HepG2 (cell line): ENCODE data around the gene HEPN1. TPM values are rescaled to one million over a fixed set of nuclear protein-coding genes. Genes with fewer than 3 reads are reported as not detected.

Experiments used
- ATAC-seq: fragments of 200-7000 bp; cut with Tn5 transposase; 3 replicates; pipeline ENCODE4 v1.9.1; 2020; ENCODE audit warnings: mild to moderate bottlenecking, moderate library complexity
- BruUV-seq: library from RNA; stranded (reverse); fragments of 400-500 nt; replicated peaks from 2 replicates; lab custom pipeline; 2021; lab: Mats Ljungman, UMichigan
- CTCF ChIA-PET: fragments of 300-600 bp; formaldehyde crosslinking; extraction: SDS; loops from one replicate; lab custom pipeline; 2021; ENCODE audit warnings: low total read pairs, inconsistent platforms, low intra/inter-chr PET ratio; lab: Yijun Ruan, JAX
- POLR2A ChIA-PET: fragments of 350-600 bp; sonication (Branson Sonifier 250); formaldehyde crosslinking; loops from one replicate; lab custom pipeline; 2020; ENCODE audit warnings: antibody characterized with exemption, inconsistent platforms; lab: Yijun Ruan, JAX
- DNase-seq: peaks from one replicate; pipeline ENCODE4 v3.0.0-alpha.2; 2015; ENCODE audit warnings: low spot score
- FAIRE-seq: peaks from 3 replicates; lab custom pipeline; 2011; peaks lifted over from hg19 to GRCh38; lab: Jason Lieb, UNC
- H2AFZ ChIP-seq: one replicate; pipeline ENCODE4 v1.6.1; 2011; ENCODE audit warnings: low read length, inconsistent platforms
- H3K27ac ChIP-seq: fragments of 300-600 bp; 3 replicates; pipeline ENCODE4 v1.8.0; 2011; ENCODE audit warnings: mixed run types, mild to moderate bottlenecking, mixed read lengths, low read length, inconsistent platforms; ENCODE audit not compliant: insufficient read depth; ENCODE audit errors: extremely low read length
- H3K27me3 ChIP-seq, 2 experiments: fragments of 200-600 bp in 1 of 2; 2 replicates in 1 of 2; 3 replicates in 1 of 2; pipeline versions ENCODE4 v1.6.0 to v1.8.0; 2011; ENCODE audit warnings: low read length in 2 of 2, mild to moderate bottlenecking in 2 of 2, moderate library complexity in 2 of 2, inconsistent platforms in 1 of 2; ENCODE audit not compliant: insufficient read depth in 2 of 2, control insufficient read depth in 1 of 2
- H3K36me3 ChIP-seq, 2 experiments: fragments of 200-600 bp in 1 of 2; replicated peaks in 1 of 2; 2 replicates in 1 of 2; 3 replicates in 1 of 2; pipeline versions ENCODE4 v1.5.1 to v1.8.0; 2011; ENCODE audit warnings: low read length in 2 of 2, inconsistent platforms in 1 of 2; ENCODE audit not compliant: insufficient read depth in 2 of 2, control insufficient read depth in 1 of 2
- H3K4me1 ChIP-seq: 2 replicates; pipeline ENCODE4 v1.5.1; 2012; ENCODE audit warnings: low read length, inconsistent platforms; ENCODE audit not compliant: insufficient read depth
- H3K4me2 ChIP-seq: 2 replicates; pipeline ENCODE4 v1.6.0; 2011; ENCODE audit warnings: low read depth, low read length, inconsistent platforms
- H3K4me3 ChIP-seq, 3 experiments: fragments of 200-600 bp in 1 of 3; sonication (generic), shearing (Covaris generic) in 1 of 3; replicated peaks in 1 of 3; 2 replicates each; pipeline ENCODE4 v1.5.1; 2011 to 2016; ENCODE audit warnings: low read length in 3 of 3, inconsistent platforms in 2 of 3, low read depth in 2 of 3, mild to moderate bottlenecking in 2 of 3, control low read depth in 1 of 3, mixed read lengths in 1 of 3; ENCODE audit not compliant: insufficient read depth in 1 of 3
- H3K79me2 ChIP-seq: one replicate; pipeline ENCODE4 v1.6.1; 2011; ENCODE audit warnings: low read length, inconsistent platforms; ENCODE audit not compliant: insufficient read depth
- H3K9ac ChIP-seq: 2 replicates; pipeline ENCODE4 v1.6.0; 2011; ENCODE audit warnings: mild to moderate bottlenecking, low read depth, low read length, inconsistent platforms; ENCODE audit not compliant: insufficient read depth
- H3K9me3 ChIP-seq: 2 replicates; pipeline ENCODE4 v1.5.1; 2012; ENCODE audit warnings: mild to moderate bottlenecking, low read length
- H4K20me1 ChIP-seq: 2 replicates; pipeline ENCODE4 v1.6.0; 2011; ENCODE audit warnings: inconsistent platforms, mild to moderate bottlenecking, low read length, moderate library complexity; ENCODE audit not compliant: insufficient read depth
- KLF12 ChIP-seq: sonication (generic); formaldehyde crosslinking; IDR thresholded peaks from 2 replicates; pipeline ENCODE4 v1.4.0; 2020; ENCODE audit warnings: missing genetic modification reagents, borderline replicate concordance
- MAFK ChIP-seq, 2 experiments: IDR thresholded peaks in 1 of 2; conservative IDR thresholded peaks in 1 of 2; 2 replicates each; pipeline ENCODE4 v1.6.1; 2011; ENCODE audit warnings: improper control_type of control experiment in 2 of 2, low read length in 2 of 2
- NFAT5 ChIP-seq: sonication (generic); formaldehyde crosslinking; IDR thresholded peaks from 2 replicates; pipeline ENCODE4 v1.4.0; 2020; ENCODE audit warnings: missing genetic modification reagents
- ONECUT2 ChIP-seq: sonication (generic); formaldehyde crosslinking; IDR thresholded peaks from 2 replicates; pipeline ENCODE4 v1.4.0; 2020; ENCODE audit warnings: missing genetic modification reagents
- PRDM10 ChIP-seq: sonication (generic); formaldehyde crosslinking; IDR thresholded peaks from 2 replicates; pipeline ENCODE4 v1.4.0; 2020; ENCODE audit warnings: low read depth, missing genetic modification reagents
- REL ChIP-seq: sonication (generic); formaldehyde crosslinking; conservative IDR thresholded peaks from 2 replicates; pipeline ENCODE4 v1.8.0; 2022; ENCODE audit warnings: mild to moderate bottlenecking, missing genetic modification reagents, moderate library complexity
- SETDB1 ChIP-seq: sonication (generic); formaldehyde crosslinking; IDR thresholded peaks from 2 replicates; pipeline ENCODE4 v1.5.1; 2020; ENCODE audit warnings: missing genetic modification reagents, mild to moderate bottlenecking, borderline replicate concordance
- ZNF225 ChIP-seq: sonication (generic); formaldehyde crosslinking; IDR thresholded peaks from 2 replicates; pipeline ENCODE4 v1.4.0; 2020; ENCODE audit warnings: mild to moderate bottlenecking, missing genetic modification reagents
- ZNF382 ChIP-seq: sonication (generic); formaldehyde crosslinking; IDR thresholded peaks from 2 replicates; pipeline ENCODE4 v1.5.0; 2020; ENCODE audit warnings: missing genetic modification reagents, mild to moderate bottlenecking, borderline replicate concordance
- ZNF441 ChIP-seq: sonication (generic); formaldehyde crosslinking; IDR thresholded peaks from 2 replicates; pipeline ENCODE4 v1.7.0; 2021; ENCODE audit warnings: missing genetic modification reagents, borderline replicate concordance
- ZNF549 ChIP-seq: sonication (generic); formaldehyde crosslinking; IDR thresholded peaks from 2 replicates; pipeline ENCODE4 v1.5.0; 2020; ENCODE audit warnings: missing genetic modification reagents
- ZNF619 ChIP-seq: sonication (generic); formaldehyde crosslinking; IDR thresholded peaks from 2 replicates; pipeline ENCODE4 v1.4.0; 2020; ENCODE audit warnings: mild to moderate bottlenecking, missing genetic modification reagents
- ZSCAN30 ChIP-seq: sonication (generic); formaldehyde crosslinking; IDR thresholded peaks from 2 replicates; pipeline ENCODE4 v1.5.0; 2020; ENCODE audit warnings: mild to moderate bottlenecking, missing genetic modification reagents
- WGBS: methylation state at CpG from one replicate; pipeline ENCODE4 v1.1.6; 2017; ENCODE audit warnings: low lambda C conversion rate; 5-methylcytosine and 5-hydroxymethylcytosine counted together
- in situ Hi-C: cut with HindIII; loops from 2 replicates; pipeline ENCODE4 v1.10.0; 2017; ENCODE audit warnings: low pct_unique_long_range_greater_than_20kb; ENCODE audit not compliant: extremely low pct_ligation_motif_present
- intact Hi-C: fragments of 100-400 bp; cut with micrococcal nuclease; formaldehyde crosslinking; loops from one replicate; pipeline ENCODE4 v1.10.0; 2022; ENCODE audit not compliant: unreplicated experiment
- polyA plus RNA-seq, 8 experiments: library from polyadenylated mRNA; depleted of rRNA in 3 of 8; stranded (reverse) in 7 of 8; unstranded in 1 of 8; fragments of >200 nt; fragmentation: Illumina TruSeq in 4 of 8; extraction: Trizol in 4 of 8; gene quantifications; 2 replicates each; pipeline versions ENCODE4 v1.2.1 to v1.2.3, GENCODE V29; 2011 to 2016; ENCODE audit warnings: low read depth in 4 of 8, missing spikeins in 1 of 8, mixed read lengths in 1 of 8; ENCODE audit not compliant: insufficient read depth in 1 of 8
- total RNA-seq, 5 experiments: library from RNA; depleted of rRNA; stranded (reverse); fragments of >200 nt; fragmentation: Illumina TruSeq; extraction: Trizol; gene quantifications; 2 replicates each; pipeline ENCODE4 v1.2.3, GENCODE V29; 2016; ENCODE audit warnings: low read depth in 1 of 5
- TF ChIP-seq, protein P1 (sequence below): sonication (generic); formaldehyde crosslinking; IDR thresholded peaks from 2 replicates; pipeline ENCODE4 v1.5.0; 2020; ENCODE audit warnings: mild to moderate bottlenecking, missing genetic modification reagents, moderate library complexity

The HEPN1 gene
- total and polyA plus RNA-seq, 2 of the 13 experiments (the other 11 are each of a cell fraction or from before 2014, with no cell fraction given), result not detected

DNA sequence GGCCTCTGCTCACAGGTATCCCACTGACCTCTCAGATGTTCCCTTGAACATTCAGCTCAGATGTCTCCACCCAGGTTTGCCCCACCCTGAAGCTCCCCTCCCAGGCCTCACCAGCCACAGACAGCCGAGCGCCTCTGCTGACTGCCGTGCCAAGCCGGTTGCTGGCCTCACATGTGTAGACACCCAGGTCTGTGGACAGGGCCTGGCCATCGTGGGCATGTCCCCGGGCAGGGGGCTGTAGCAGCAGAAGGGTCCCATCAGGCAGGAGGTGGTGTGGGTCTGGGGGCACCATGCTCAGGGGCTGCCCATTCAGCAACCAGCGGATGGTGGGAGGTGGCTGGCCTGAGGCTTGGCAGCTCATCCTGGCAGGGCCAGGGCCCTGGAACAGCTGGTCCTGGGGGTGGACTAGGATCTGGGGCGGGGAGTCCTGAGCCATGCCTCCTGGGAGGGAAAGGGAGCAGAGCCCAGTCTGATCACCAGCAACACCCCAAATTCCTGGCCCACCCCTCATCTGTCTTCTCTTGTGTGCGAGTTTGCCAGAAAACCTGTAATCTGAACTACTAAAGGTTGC lies 22.1 kb upstream of the HEPN1 start:
- Histone ChIP-seq H4K20me1 (no peaks in the 10 kb centered on the region), H3K4me1 (peaks cover 66% of the 10 kb centered on the region), H3K9ac (no peak overlapping the region), H3K4me3 (peak overlapping the region in 2 of 3 experiments; percentile 27 to 38; a peak in 3 of 6 replicates), H3K27ac (no peak overlapping the region), H3K9me3 (no peaks in the 10 kb centered on the region), H3K79me2 (no peaks in the 10 kb centered on the region), H3K4me2 (peak overlapping the region; percentile 67; the same call in 1 of the 2 replicates), H2AFZ (no peak overlapping the region), H3K27me3 (peaks cover 0 to 53% of the 10 kb centered on the region in 2 experiments; a peak in 4 of 5 replicates), H3K36me3 (no peaks in the 10 kb centered on the region)
- BruUV-seq, result no TSS peak
- WGBS, result 42% methylated on average over 6 of the region's 9 CpGs
- ChIA-PET POLR2A (interaction anchor here (0.9 kb wide), 1 partner anchor 41 kb away, joined by 3 read pairs; no protein-coding TSS in a partner anchor), CTCF (no interaction called here)
- FAIRE-seq (no peak), DNase-seq (no peak), ATAC-seq (no peak; the same call in 2 of the 3 replicates)
- intact Hi-C loops, result no loop called here
- in situ Hi-C loops, result no loop called here
- no peak for TF ChIP-seq MAFK (conservative IDR thresholded peaks at IDR 0.05 in 1 of 2, IDR thresholded peaks at IDR 0.05 in 1 of 2; ENCODE audit: low read length in 2 of 2)
- TF ChIP-seq, protein P1, sequence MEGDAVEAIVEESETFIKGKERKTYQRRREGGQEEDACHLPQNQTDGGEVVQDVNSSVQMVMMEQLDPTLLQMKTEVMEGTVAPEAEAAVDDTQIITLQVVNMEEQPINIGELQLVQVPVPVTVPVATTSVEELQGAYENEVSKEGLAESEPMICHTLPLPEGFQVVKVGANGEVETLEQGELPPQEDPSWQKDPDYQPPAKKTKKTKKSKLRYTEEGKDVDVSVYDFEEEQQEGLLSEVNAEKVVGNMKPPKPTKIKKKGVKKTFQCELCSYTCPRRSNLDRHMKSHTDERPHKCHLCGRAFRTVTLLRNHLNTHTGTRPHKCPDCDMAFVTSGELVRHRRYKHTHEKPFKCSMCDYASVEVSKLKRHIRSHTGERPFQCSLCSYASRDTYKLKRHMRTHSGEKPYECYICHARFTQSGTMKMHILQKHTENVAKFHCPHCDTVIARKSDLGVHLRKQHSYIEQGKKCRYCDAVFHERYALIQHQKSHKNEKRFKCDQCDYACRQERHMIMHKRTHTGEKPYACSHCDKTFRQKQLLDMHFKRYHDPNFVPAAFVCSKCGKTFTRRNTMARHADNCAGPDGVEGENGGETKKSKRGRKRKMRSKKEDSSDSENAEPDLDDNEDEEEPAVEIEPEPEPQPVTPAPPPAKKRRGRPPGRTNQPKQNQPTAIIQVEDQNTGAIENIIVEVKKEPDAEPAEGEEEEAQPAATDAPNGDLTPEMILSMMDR (CRISPR knock-in tag), result no peak
- no peak for TF ChIP-seq ZSCAN30 (CRISPR knock-in tag)
- TF ChIP-seq ZNF225 (CRISPR knock-in tag), result no peak
- no peak for TF ChIP-seq ZNF382 (CRISPR knock-in tag)
- TF ChIP-seq ZNF441, result no peak
- no peak for TF ChIP-seq ONECUT2 (CRISPR knock-in tag)
- no peak for TF ChIP-seq NFAT5 (CRISPR knock-in tag)
- TF ChIP-seq ZNF619 (CRISPR knock-in tag), result no peak
- no peak for TF ChIP-seq REL (CRISPR knock-in tag)
- TF ChIP-seq PRDM10 (CRISPR knock-in tag), result no peak
- no peak for TF ChIP-seq SETDB1
- no peak for TF ChIP-seq KLF12 (CRISPR knock-in tag)
- TF ChIP-seq ZNF549 (CRISPR knock-in tag), result no peak
